Heart left ventricle (tissue), 16 donors: ENCODE measurements around the gene NAXD. TPM values are rescaled to one million over a fixed set of nuclear protein-coding genes. Genes with fewer than 3 reads are reported as not detected.
"Not testable (repeated sequence)": the region's sequence is repeated elsewhere in the genome, so short reads cannot be mapped to it uniquely, and the experiment has no call there.

Experiments used
- ATAC-seq, 4 donors: fragments of 200-7000 bp; cut with Tn5 transposase; one replicate each; pipeline ENCODE4 v1.9.1; 2020 to 2022; ENCODE audit warnings: moderate library complexity in 4 of 4, mild to moderate bottlenecking in 3 of 4, moderate number of reproducible peaks in 1 of 4
- DNase-seq, 5 donors: peaks; one replicate each; pipeline ENCODE4 v3.0.0-alpha.2; 2020
- H3K27ac ChIP-seq, 12 donors: fragments of 200-600 bp; sonication (generic) in 4 of 12; one replicate each; pipeline versions ENCODE4 v1.5.0 to v1.8.0; 2016 to 2022; ENCODE audit warnings: mild to moderate bottlenecking in 2 of 12
- H3K27me3 ChIP-seq, 9 donors: fragments of 200-600 bp; sonication (generic) in 2 of 9; one replicate each; pipeline versions ENCODE4 v1.5.1 to v1.8.0; 2016 to 2022; ENCODE audit warnings: mild to moderate bottlenecking in 3 of 9
- H3K36me3 ChIP-seq, 9 donors: fragments of 200-600 bp; sonication (generic) in 2 of 9; one replicate each; pipeline versions ENCODE4 v1.5.0 to v1.8.0; 2018 to 2022; ENCODE audit warnings: mild to moderate bottlenecking in 2 of 9
- H3K4me1 ChIP-seq, 12 donors: fragments of 200-600 bp; sonication (generic) in 4 of 12; one replicate each; pipeline versions ENCODE4 v1.5.0 to v1.8.0; 2016 to 2022; ENCODE audit warnings: mild to moderate bottlenecking in 3 of 12
- H3K4me3 ChIP-seq, 12 donors: fragments of 200-600 bp; sonication (generic) in 4 of 12; one replicate each; pipeline versions ENCODE4 v1.5.0 to v1.8.0; 2017 to 2022; ENCODE audit warnings: mild to moderate bottlenecking in 9 of 12, moderate library complexity in 4 of 12
- H3K9me3 ChIP-seq, 12 donors: fragments of 200-600 bp; sonication (generic) in 4 of 12; one replicate each; pipeline versions ENCODE4 v1.5.0 to v1.8.0; 2016 to 2022; ENCODE audit warnings: mild to moderate bottlenecking in 1 of 12
- POLR2A ChIP-seq, 2 donors: fragments of 450-650 bp; IDR thresholded peaks; one replicate each; pipeline ENCODE4 v1.6.1; 2017; ENCODE audit warnings: antibody characterized with exemption in 2 of 2, mild to moderate bottlenecking in 2 of 2, moderate library complexity in 2 of 2
- WGBS, 4 donors: extraction: QIAGEN DNeasy Blood & Tissue Kit in 2 of 4; methylation state at CpG; one replicate each; pipeline versions ENCODE4 v1.1.5 to v1.1.7; 2013 to 2018; 5-methylcytosine and 5-hydroxymethylcytosine counted together
- intact Hi-C, 10 donors: fragments of 100-400 bp; cut with DNase I; formaldehyde crosslinking; loops; one replicate each; pipeline versions ENCODE4 v1.11.1 to v1.14.2; 2022
- polyA plus RNA-seq, 2 donors: library from polyadenylated mRNA; stranded (reverse); fragments of 200-250 nt; gene quantifications; one replicate each; pipeline ENCODE4 v1.2.3, GENCODE V29; 2013
- total RNA-seq, 9 donors: library from RNA; depleted of rRNA in 2 of 9; stranded (reverse); fragments of >200 nt in 2 of 9; fragmentation: NEBNext Ultra II Directional in 3 of 9; extraction: Animal tissue kit (Norgen Biotek cat#: 25700) in 3 of 9; gene quantifications; one replicate each; pipeline versions ENCODE4 v1.1.0 to v1.2.4, GENCODE V29; 2016 to 2023
- TF ChIP-seq, protein P1 (sequence below), 12 donors: fragments of 200-600 bp; sonication (generic) in 4 of 12; IDR thresholded peaks; one replicate each; pipeline versions ENCODE4 v1.5.0 to v1.8.0; 2018 to 2022; ENCODE audit warnings: antibody characterized with exemption in 12 of 12, mild to moderate bottlenecking in 5 of 12
- donor health status: ischemic (EF 13 %, LVEDD 7.1; RV severe dilation, severe dysfunction).
- donor health status: healthy with polysubstance abuse.
- donor health status: DM: no; HTN: yes; CAD: no.
- donor health status: DM: no; HTN: no; CAD: no.
- donor health status: ischemic (EF 25% LVEDD 6.9; RV normal size, moderate dysfunction).
- donor health status: ischemic (EF 25% LVEDD 5.7; RV mildly dilated, moderate dysfunction).
- donor health status: healthy.
- donor health status: DM: yes; HTN: yes; CAD: no.
- donor health status: ischemic (EF 35%, LVEDD 5.7; RV mildly dilated, moderate dysfunction).
- donor health status: nonischemic (EF 11% LVEDD 7.7; RV severe dilation, severe dysfunction).
- donor health status: DM: yes; HTN: yes; CAD: no.
- donor health status: PGD.
- donor health status: ischemic (EF 29% LVEDD 5.4; RV normal size, mild dysfunction).
- donor health status: nonischemic (EF 23%, LVEDD 6.1; RV moderate dilation, normal function).

The NAXD gene
- total and polyA plus RNA-seq, 11 donors = 19.2 to 31.4 (median 23.4) TPM

DNA sequence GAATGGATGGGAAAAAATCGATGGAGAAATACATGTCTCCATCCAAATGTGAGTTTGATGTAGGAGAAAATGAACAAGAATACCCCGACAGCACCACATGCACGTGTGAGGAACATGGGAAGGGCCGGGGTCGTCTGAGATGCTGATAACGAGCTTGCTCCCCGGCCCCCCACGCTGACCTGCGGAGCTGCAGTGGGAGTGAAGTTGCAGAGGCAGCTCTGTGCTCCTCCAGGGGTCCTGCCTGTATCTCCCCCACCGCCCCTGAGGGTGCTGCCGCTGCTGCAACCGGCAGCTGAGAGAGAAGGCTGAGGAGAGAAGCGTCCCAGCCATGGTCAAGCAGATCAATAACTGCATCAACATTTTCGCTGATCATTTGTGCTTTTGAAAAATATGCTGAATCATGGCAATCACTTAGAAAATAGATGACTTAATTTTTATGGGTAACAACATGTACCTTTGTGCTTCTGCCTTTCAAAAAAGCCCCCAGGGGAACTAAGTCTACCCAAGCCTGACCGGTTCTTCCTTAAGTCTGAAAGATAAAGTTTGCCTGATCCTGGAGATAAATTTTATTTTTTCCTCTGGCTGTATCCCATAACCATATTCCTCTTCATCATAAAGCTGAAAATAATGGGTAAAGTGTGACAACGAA is 18.2 kb upstream of the NAXD start:
- ATAC-seq (no peak), DNase-seq (no peak)
- TF ChIP-seq POLR2A (IDR thresholded peaks at IDR 0.05) = no peak
- TF ChIP-seq, protein P1, sequence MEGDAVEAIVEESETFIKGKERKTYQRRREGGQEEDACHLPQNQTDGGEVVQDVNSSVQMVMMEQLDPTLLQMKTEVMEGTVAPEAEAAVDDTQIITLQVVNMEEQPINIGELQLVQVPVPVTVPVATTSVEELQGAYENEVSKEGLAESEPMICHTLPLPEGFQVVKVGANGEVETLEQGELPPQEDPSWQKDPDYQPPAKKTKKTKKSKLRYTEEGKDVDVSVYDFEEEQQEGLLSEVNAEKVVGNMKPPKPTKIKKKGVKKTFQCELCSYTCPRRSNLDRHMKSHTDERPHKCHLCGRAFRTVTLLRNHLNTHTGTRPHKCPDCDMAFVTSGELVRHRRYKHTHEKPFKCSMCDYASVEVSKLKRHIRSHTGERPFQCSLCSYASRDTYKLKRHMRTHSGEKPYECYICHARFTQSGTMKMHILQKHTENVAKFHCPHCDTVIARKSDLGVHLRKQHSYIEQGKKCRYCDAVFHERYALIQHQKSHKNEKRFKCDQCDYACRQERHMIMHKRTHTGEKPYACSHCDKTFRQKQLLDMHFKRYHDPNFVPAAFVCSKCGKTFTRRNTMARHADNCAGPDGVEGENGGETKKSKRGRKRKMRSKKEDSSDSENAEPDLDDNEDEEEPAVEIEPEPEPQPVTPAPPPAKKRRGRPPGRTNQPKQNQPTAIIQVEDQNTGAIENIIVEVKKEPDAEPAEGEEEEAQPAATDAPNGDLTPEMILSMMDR (IDR thresholded peaks at IDR 0.05) = no peak
- Histone ChIP-seq H3K27ac (no peak overlapping the region), H3K4me3 (no peak overlapping the region), H3K27me3 (no peaks in the 10 kb centered on the region), H3K4me1 (peaks cover 0 to 5% (median 0%) of the 10 kb centered on the region in 12 donors), H3K9me3 (no peaks in the 10 kb centered on the region), H3K36me3 (no peaks in the 10 kb centered on the region)
- intact Hi-C loops = loop anchor here in 6 of 10 donors (5.0 to 10.0 kb wide), 4 partner anchors 220 to 458 kb away; no protein-coding TSS in a partner anchor
- WGBS, 4 donors = 64 to 70% (median 68%) methylated on average over 16 of the region's 16 CpGs

DNA sequence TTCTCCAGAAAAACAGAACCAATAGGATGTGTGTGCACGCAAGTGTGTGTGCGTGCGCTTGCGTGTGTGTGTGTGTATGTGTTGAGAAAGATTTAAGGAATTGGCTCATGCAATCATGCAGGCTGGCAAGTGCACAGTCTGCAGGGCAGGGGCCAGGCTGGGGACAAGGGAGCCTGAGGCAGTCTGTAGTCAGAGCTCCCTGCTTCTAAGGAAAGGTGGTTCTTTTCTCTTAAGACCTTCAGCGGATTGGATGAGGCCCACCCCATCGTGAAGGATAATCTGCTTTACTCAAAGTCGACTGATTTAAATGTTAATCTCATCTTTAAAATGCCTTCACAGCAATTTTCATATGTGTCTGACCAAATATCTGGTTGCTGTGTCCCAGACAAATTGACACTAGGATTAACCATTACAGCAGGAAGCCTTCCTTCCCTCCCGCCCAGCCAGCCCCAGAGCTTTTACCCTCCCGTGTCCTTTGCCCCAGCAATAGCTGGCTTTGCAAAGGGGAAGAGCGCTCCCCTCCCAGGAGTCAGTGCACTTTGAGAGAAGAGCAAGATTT is 15.0 kb upstream of the NAXD start:
- no peak for TF ChIP-seq POLR2A (IDR thresholded peaks at IDR 0.05)
- TF ChIP-seq, protein P1 (IDR thresholded peaks at IDR 0.05) = no peak
- DNase-seq = no peak
- Histone ChIP-seq H3K27me3 (no peaks in the 10 kb centered on the region), H3K4me3 (no peak overlapping the region), H3K27ac (no peak overlapping the region), H3K9me3 (no peaks in the 10 kb centered on the region), H3K36me3 (no peaks in the 10 kb centered on the region), H3K4me1 (peaks cover 0 to 5% (median 0%) of the 10 kb centered on the region in 12 donors)
- 83 to 87% (median 86%) methylated on average over 10 of the region's 10 CpGs for WGBS, 4 donors
- intact Hi-C loops = no loop called here
- ATAC-seq = no peak

DNA sequence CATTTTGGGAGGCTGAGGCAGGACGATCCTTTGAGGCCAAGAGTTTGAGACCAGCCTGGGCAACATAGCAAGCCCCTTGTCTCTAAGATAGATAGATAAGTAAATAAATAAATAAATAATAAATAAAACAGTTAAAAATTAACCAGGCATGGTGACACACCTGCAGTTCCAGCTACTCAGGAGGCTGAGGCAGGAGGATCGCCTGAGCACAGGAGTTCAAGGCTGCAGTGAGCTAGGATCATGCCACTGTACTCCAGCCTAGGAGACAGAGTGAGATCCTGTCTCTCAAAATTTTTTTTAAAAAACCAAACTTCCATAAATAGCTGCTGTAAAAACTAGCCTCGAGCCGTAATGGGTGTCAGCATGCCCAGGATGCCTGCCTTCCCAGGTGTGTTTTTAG is 14.4 kb upstream of the NAXD start:
- no peak for TF ChIP-seq POLR2A (IDR thresholded peaks at IDR 0.05)
- TF ChIP-seq, protein P1 (IDR thresholded peaks at IDR 0.05) = no peak
- Histone ChIP-seq H3K36me3 (no peaks in the 10 kb centered on the region), H3K4me3 (no peak overlapping the region), H3K27me3 (no peaks in the 10 kb centered on the region), H3K4me1 (peaks cover 0 to 5% (median 0%) of the 10 kb centered on the region in 12 donors), H3K27ac (no peak overlapping the region), H3K9me3 (no peaks in the 10 kb centered on the region)
- intact Hi-C loops = no loop called here
- DNase-seq (no peak), ATAC-seq (no peak)
- 79 to 91% (median 86%) methylated on average over 4 of the region's 4 CpGs for WGBS, 4 donors

DNA sequence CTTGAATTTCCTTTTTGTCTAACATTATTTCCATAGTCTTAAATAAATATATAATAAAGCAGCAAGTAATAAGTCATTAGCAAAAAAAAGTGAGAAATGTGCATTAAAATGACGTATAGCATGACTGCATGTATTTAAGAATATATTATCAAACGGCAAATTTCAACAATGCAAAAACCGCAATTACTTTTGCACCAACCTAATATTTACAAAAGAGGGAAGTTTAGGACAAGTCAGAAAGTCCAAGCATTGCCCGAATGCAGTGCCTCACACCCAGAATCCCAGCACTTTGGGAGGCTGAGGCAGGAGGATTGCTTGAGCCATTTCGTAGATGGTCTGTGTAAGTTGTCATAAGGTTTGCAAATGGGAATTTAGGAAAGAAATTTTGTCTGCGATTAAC is 10.2 kb upstream of the NAXD start:
- DNase-seq = no peak
- Histone ChIP-seq H3K27me3 (peaks cover 0 to 1% (median 0%) of the 10 kb centered on the region in 9 donors), H3K9me3 (no peaks in the 10 kb centered on the region), H3K4me1 (peaks cover 0 to 5% (median 0%) of the 10 kb centered on the region in 12 donors), H3K4me3 (no peak overlapping the region), H3K36me3 (no peaks in the 10 kb centered on the region), H3K27ac (no peak overlapping the region)
- no peak for TF ChIP-seq POLR2A (IDR thresholded peaks at IDR 0.05)
- WGBS, 4 donors = 93 to 96% (median 94%) methylated on average over 6 of the region's 6 CpGs
- no peak for ATAC-seq
- intact Hi-C loops = no loop called here

DNA sequence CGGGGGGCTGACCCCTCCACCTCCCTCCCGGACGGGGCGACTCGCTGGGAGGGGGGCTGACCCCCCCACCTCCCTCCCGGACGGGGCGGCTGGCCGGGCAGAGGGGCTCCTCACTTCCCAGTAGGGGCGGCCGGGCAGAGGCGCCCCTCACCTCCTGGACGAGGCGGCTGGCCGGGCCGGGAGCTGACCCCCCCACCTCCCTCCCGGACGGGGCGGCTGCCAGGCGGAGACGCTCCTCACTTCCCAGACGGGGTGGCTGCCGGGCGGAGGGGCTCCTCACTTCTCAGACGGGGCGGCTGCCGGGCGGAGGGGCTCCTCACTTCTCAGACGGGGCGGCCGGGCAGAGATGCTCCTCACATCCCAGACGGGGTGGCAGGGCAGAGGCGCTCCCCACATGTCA is 9.1 kb upstream of the NAXD start:
- H3K36me3 ChIP-seq, ATAC-seq, H3K9me3 ChIP-seq, H3K27ac ChIP-seq, H3K4me3 ChIP-seq, DNase-seq, intact Hi-C loops, H3K4me1 ChIP-seq: not testable (repeated sequence)
- H3K27me3 ChIP-seq = peaks cover 0 to 10% (median 0%) of the 10 kb centered on the region in 9 donors
- 92 to 96% (median 93%) methylated on average over 13 to 30 of the region's 33 CpGs; no CpG with 5 or more reads in 1 of the 4 donors for WGBS, 4 donors
